ENCODE data around the gene RRH. TPM values are rescaled to one million over a fixed set of nuclear protein-coding genes. Genes with fewer than 3 reads are reported as not detected.
A peak's percentile ranks its signal among the peaks of the same experiment; 100 is the strongest.
"Not testable (repeated sequence)": the region's sequence is repeated elsewhere in the genome, so short reads cannot be mapped to it uniquely, and the experiment has no call there.

RRH gene
- total RNA-seq, 1 donor from 2014 or later, result 0.41 TPM

DNA sequence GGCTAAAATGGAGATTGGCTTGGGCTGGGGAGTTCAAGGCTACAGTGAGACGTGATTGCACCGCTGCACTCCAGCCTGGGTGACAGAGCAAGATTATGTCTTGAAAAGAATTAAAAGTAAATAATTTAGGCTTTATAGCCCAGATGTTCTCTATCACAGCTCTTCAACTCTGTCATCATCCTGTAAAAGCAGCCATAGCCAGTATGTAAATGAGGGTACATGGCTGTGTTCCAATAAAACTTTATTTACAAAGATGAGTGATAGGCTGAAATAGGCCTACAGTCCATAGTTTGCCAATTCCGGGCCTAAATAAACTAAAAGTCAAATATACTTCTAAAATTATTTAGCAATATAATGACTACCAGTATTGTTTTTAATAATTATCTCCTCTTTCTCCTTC is 9.2 kb downstream of the RRH start:
- no peak for DNase-seq (ENCODE audit: low spot score in 2 of 2)
- FAIRE-seq, result no peak

DNA sequence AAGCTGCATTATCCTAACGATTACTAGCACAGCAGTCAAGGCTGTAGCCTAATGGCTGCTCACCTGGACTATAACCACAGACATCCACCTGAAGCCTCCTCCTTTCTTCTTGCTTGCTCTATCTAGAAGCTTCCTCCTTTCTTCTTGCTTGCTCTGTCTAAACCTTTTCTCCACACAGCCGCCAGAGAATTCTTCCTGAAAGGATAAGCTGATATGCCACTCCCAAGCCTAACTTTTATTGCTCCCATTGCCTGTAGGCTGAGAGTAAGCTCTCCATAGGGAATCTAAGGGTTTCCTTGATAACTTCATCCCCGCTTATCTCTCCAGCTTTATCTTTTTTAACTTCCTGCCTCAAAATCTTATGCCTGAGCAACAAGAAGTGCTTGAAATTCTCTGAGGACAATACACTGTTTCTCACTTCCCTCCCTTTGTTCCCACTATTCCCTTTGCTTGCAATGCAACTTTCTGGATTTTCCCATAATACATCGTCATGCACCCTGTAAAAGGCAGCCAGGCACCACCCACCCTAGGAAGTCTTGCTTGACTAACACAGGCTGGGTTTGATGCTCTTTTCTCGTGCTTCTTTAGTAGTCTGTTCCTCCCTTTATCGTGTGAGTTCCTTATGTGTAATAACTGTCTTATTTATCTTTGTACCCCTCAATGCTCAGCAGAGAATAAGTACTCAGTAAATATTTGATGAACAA is 18.8 kb downstream of the RRH start:
- FAIRE-seq (no peak), DNase-seq (ENCODE audit: low spot score in 2 of 2) (no peak)

DNA sequence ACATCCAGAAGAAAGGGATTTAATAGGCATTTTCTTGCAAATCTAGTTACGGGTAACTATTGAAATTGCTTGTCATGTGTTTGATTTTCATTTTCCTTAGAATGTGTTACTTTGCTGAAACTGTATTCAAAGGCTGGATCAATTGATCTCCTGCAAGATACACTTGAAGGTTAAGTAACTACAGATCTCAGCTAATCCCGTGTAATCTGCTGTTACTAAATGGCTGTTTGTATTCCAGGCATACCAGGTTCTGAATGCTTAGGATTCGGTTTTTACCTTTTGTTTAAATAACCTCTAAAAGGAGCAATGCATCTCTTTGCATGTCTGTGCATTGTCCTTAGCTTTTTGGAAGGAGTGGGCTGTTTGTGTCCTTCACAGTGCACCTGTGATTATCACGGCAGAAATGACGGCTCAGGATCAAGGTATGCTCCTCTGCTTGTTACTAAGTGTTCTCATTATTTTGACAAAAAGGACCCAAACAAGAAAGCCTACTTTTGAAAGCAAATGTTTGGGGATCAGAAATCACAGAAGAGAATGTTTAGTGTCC is 20.2 kb downstream of the RRH start, which contains the start of gene LRIT3:
Gene LRIT3 (plus strand): TSS at position 212 of the 547 bp plus-strand sequence. CDS start 95 bp downstream, at position 307.
- no peak for DNase-seq (ENCODE audit: low spot score in 2 of 2)
- no peak for FAIRE-seq

DNA sequence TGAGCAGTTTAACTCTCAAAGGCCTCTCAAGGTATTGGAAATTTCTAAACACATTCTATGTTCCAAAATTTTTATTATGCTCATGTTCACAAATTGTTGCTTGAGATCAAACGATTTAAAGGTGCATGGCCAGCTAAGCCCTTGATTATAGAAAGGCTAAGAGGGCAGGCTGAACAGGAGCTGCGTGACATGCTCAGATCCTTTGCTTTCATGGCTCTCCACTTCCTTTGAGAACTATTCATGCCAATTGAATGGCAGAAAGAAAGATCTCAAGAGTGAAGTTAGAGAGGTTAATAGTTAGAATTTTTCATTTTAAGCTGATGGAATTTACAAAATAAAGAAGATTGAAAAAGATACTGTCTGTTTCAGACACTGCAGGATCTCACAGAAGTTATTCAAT is 20.7 kb downstream of the RRH start:
- no peak for DNase-seq (ENCODE audit: low spot score in 2 of 2)
- no peak for FAIRE-seq

DNA sequence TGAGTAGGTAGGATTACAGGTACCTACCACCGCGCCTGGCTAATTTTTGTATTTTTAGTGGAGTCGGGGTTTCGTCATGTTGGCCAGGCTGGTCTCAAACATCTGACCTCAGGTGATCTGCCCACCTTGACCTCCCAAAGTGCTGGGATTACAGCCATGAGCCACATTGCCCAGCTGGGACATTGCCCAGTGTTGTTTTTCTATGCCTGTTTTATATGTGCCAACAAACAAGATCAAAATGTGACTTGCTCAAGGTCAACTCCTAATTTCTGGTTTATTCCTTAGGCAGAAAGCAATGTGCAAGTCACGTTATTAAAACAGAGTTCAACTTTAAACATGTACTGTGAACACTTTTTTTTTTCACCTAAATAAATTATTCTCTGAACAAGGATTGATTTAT is 22.8 kb downstream of the RRH start:
- FAIRE-seq, result no peak
- DNase-seq (ENCODE audit: low spot score in 2 of 2), result no peak

DNA sequence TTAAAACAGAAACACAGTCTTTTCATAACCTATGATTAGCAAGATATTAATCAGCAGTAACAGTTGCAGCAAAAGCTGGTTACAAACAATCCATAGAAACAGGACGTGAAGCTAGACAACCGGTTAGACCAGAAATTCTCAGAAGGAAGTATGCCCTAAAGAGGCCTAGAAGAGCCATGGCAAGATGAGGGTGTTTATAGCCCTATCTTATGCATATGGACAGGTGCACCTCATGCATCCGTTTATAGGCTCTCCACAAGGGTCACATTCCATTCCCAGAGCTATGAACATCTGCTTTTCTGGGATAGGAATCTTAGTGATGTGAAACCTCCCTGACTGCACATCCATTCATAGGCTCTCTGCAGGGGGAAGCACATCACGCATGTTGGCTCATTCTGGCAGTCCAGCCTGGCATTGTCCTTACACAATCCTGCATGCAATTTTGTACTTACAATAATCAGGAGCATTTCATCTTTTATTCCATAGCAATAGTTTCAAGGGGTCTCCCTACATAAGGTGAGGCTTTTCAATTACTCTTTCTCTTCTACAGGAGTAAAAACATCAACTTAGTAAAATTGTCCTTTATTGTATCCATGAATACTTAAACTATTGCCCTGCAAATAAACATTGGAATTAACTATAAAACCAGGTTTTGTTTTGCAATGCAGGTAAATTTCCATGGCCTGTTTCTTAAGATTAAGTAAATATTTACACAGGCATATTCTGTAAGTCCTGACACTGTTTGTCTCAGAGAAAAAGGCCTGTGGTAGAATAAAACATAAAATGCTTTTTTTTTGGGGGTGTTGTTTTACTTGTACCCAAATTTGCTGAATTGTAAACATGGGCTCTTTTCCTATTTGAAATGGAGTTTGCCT is 31.9 kb downstream of the RRH start:
- FAIRE-seq; DNase-seq (ENCODE audit: low spot score in 2 of 2): not testable (repeated sequence)

DNA sequence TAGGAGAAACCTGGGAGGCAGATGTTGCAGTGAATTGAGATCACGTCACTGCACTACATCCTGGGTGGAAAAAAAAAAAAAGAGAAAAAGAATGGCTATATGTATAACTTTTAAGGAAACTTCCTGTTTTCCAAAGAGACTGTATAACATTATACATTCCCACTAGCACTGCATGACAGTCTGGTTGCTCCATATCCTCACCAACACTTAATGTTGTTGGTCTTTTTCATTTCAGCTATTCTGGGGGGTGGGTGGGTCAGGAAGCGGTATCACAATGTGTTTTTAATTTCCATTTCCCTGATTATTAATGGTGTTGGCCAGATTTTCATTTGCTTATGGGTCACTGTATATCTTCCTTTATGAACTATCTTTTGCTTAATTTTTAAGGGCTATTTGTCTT is 33.5 kb downstream of the RRH start:
- FAIRE-seq (no peak), DNase-seq (ENCODE audit: low spot score in 2 of 2) (no peak)

DNA sequence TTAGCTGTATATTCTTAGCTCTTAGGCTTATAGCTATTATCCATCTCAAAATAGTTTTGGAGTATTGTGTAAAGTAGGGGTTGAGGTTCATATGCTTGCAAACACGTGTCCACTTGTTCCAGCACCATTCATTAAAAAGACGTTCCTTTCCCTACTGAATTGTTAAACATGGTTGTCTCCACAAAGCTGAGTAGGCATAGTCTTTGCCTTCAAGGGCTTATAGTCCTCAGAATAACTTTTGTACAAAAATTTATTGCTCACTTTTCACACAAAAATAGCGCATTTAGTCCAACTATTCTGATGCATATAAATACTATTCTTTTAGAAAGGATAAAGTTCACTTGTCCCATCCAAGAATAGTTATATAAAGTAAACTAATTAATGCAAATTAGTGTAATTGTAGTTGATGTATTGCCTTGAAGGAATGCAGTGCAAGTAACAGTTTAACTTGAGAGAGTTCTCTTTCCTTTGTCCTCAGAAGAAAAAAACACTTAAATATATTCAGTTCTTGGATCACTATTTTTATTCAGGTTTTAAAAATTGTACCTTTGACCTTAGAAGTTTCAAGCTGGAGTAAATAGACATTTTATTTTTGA is 34.2 kb downstream of the RRH start:
- FAIRE-seq, result no peak

DNA sequence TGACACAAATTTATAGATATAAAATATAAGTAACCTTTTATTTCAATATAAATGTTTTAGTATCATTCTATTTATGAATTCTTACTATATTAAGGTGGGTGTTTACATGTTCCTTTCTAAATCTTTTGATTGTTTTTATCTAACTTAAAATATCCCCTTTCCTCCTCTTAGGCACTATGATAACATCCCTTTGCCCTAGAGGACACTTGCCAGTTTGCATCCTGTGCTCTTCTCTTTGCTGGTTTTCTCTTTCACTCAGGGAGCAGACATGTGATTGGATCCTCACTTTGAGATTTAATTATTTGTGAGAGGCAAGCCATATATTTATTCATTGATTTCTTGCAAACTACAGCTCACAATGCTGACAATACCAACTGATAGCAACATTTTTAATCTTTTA is 36.4 kb downstream of the RRH start:
- FAIRE-seq (peak; percentile 28), DNase-seq (ENCODE audit: low spot score in 2 of 2) (no peak)

More for the DNA sequence above, 34.2 kb downstream of the RRH start:
- DNase-seq (ENCODE audit: low spot score in 2 of 2), result no peak

DNA sequence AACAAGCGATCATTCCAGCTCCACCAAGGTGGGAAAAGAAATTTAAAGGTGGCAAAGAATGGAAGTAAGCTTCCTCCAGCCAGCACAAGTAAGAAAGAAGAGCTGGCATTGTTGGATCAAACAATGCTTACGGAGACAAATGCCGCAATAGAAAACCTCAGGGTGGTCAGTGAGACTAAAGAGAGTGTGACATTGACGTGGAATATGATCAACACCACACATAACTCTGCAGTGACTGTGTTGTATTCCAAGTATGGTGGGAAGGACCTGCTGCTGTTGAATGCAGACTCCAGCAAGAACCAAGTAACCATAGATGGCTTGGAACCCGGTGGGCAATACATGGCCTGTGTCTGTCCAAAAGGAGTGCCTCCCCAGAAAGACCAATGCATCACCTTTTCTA is 42.3 kb downstream of the RRH start:
- DNase-seq (ENCODE audit: low spot score in 2 of 2) (no peak), FAIRE-seq (no peak)

DNA sequence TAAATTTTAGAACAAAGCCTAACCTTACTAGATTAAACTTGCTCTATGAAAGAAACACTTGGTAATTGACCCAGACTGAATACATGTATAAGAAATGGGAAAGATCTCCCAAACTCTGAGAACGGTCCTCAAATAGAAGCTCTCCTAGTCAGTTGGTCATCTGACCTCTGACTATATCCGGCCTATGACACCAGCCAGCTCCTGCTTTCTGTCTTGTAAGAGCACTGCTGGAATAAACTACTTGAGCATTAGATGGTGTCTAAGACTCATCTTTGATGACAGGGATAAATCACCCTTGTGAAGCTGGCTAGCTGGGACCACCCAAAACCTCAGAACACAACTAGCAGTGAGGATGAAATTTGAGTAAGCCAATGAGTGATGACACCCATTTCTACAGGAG is 44.3 kb downstream of the RRH start:
- DNase-seq (ENCODE audit: low spot score in 2 of 2) (no peak), FAIRE-seq (no peak)

DNA sequence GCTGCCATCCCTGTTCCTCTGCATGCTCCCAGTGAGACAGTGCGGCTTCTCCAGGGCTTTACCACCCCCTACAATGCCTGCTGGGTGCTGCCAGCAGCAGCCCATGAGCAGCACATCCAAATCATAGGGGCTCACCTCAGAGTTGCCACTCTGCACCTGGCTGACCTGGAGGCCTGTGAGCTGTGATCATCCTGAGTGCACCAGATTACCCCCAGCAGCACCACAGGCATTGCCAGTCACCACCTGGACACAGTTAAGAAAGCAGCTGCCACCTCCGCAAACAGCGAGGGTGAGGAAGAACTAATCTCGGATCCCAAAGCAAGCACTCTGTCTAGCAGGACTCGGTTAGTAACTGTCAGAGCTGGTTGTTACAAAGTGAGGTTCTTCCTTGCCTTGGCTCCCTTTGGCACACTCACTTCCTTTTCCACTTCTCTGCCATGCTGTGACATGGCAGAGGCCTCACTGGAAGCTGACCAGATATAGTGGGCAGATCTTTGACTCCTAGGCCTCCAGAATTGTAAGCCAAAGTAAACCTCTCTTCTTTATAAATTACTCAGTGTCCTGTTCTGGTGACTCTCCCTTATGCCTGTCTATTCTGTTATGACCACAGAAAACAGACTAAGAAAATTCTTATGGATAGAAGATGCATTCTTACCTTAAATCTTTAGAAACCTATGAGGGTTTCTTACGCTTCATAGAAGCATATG is 45.3 kb downstream of the RRH start:
- no peak for FAIRE-seq
- DNase-seq (ENCODE audit: low spot score in 2 of 2), result no peak

DNA sequence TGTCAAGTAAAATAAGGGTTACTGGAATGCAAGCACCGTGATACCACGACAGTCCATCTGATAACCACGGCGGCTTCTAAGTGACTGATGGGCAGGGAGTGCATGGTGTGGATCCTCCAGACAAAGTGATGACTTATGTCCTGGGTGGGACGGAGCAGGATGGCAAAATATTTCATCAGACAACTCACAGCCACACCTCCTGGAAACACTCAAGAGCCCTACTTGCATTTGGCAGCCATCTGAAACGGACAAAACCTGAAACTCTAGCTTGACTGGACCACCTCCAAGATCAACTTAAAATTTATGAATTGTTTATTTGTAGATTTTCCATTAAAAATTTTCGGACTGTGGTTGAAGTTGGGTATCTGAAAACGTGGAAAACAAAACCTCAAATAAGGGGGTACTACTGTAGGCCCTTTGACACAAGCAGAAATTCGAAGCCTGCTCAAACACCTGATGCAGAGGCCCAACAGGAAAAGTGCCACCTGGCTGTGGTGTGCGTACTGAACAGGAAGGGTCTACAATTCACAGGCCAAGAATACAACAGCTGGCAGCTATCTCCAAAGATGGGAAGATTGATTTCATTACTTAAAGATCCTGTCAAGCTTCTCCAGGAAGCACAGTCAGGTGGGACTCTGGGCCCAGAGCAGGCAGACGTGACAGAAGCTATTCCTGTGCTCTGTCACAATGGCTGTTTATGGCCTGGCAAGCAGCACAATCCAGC is 46.2 kb downstream of the RRH start:
- FAIRE-seq (no peak), DNase-seq (ENCODE audit: low spot score in 2 of 2) (no peak)

DNA sequence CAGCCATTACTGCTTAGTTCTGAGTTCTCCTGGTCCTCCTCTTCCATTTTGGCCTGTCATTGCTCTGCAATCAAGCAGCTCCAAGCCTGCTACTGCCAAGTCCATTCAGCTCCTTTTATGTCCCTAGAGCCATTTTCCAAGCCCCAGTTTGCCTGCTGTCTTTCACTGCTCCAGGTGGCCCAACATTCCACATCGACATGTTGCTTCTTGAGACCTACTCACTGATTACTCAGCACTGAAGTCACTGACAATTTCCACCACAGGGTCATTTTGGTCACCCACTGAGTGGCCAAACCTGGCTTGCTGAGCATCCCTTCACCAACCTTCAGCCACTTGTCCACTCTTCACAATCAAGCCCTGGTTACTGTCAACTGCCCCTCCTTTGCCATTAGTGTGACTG is 47.3 kb downstream of the RRH start:
- FAIRE-seq, result no peak

DNA sequence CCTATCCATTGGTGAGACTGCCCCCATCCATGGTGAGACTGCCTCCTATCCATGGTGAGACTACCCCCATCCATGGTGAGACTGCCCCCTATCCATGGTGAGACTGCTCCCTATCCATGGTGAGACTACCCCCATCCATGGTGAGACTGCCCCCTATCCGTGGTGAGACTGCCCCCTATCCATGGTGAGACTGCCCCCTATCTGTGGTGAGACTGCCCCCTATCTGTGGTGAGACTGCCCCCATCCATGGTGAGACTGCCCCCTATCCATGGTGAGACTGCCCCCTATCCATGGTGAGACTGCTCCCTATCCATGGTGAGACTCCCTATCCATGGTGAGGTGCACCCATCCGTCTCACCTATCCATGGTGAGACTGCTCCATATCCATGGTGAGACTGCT is 47.8 kb downstream of the RRH start:
- FAIRE-seq; DNase-seq (ENCODE audit: low spot score in 2 of 2): not testable (repeated sequence)

More for the DNA sequence above, 47.3 kb downstream of the RRH start:
- DNase-seq (ENCODE audit: low spot score in 2 of 2), result no peak

DNA sequence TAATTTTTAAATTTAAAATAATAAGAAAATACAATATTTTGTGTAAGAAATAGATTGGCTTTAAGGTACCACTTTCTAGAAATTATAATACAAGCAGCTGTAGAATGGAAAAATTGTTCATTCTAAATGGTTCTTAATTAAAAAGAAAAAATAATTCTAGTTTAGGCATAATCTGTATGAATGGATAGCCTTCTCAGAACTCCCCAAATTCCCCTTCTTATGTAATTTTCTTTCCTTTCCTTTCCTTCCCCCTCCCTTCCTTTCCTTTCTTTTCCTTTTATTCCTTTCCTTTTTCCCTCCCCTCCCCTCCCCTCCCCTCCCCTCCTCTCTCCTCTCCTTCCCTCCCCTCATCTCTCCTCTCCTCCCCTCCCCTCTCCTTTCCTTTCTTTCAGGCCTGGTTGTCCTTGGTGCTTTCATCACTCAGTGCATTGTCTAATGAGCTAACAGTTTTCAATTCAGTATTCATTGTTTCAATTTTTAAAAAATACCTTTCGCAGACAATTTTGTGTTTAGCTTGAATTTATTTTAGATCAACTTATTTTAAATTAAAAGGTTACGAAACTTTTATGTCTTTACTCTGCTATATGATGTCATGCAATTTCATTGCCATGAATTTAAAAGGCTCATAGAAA is 49.0 kb downstream of the RRH start:
- FAIRE-seq (no peak), DNase-seq (ENCODE audit: low spot score in 2 of 2) (no peak)

DNA sequence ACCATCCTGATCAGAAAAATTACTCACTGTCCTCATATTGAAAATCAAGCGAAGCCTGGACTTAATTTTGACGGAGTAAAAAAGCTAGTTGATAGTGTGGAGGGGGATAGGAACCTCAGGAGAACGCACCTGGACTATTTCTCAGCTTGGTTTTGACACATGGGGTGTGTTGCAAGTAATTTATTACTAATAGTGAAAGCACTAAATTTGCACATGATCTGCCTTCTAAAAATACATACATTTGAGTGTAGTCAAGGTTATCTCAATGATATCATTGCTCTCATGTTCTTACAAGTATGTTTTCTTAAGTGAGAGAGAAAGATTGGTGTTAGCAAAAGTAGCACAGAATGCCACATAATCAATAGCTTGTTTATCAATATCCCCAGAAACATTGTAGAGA is 49.6 kb downstream of the RRH start:
- FAIRE-seq, result no peak
- DNase-seq (ENCODE audit: low spot score in 2 of 2), result no peak

DNA sequence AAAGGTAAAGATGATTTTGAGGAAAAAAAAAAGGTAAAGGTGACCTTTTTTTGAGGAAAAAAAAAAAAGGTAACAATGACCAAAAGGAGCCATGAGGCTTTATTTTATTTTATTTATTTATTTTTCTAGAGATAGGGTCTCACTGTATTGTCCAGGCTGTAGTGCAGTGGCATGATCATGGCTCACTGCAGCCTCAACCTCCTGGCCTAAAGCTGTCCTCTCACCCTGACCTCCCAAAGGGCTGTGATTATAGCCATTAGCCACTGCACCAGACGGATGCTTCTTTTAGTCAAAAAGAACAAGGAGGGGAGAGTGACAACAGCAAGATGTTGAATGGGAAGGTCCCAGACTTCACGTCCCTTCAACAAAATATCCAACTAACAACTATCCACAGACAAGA is 50.6 kb downstream of the RRH start:
- DNase-seq (ENCODE audit: low spot score in 2 of 2) (no peak), FAIRE-seq (no peak)

DNA sequence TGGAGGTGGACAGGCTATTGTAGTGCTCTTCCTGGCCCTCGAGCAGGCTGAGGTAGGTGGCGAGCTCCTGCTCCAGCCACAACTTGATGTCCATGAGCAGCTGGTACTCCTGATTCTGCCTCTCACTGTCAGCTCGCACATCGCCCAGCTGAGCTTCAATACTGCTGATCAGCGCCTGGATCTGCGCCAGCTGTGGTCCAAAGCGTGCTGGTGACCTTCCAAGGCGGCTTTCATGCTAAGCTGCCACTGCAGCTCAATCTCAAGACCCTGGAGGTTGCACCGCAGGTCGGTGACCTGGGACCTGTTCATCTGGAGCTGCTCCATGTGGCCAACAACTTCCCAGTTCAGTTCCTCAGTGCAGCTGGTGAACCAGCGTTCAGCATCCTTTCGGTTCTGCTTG is 51.3 kb downstream of the RRH start:
- DNase-seq (ENCODE audit: low spot score in 2 of 2) (no peak), FAIRE-seq (no peak)
